ENCODE results near the gene TMEM80.

TMEM80 gene

DNA sequence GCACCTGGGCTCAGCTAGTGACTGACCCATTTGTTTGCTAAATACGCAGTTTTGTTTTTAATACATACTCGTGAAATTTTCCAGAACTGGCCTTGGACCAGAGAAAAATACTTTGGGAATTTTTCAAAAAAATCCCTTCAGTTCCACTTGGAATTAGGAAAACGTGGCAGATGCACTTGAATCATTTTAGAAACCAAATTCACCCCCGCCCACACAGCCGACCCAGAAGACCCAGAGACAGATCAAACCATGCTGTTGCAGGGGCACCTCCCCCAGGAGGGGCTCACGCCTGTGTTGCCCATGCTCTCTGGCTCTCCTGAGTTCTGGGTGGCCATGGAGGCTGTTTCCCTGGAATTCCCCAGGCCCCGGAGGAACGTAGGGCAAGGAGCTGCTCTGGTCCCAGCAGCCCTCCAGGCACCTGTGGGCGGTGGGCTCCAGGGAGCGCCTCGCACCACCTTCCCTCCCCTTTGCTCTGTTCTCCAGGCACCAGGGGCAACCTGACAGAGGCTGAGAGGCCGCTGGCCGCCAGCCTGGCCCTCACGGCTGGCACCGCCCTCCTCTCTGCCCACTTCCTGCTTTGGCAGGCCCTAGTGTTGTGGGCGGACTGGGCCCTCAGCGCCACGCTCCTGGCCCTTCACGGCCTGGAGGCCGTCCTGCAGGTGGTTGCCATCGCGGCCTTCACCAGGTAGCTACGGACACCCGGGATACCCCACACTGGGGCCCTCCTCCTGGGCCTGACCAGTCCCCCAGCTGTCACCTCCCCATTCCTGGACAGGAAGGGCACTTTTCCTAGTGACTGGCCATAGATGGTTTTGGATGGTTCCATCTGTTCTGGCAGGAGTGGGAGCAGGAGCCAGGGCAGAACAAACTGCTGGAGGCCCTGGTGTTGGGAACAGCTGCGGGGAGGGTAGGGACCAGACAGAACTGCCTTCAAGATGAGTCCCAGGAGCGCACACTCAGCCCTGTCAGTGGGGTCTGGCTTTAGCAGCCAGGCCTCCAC lies 7.1 kb downstream of the TMEM80 start:
- no peak for DNase-seq

DNA sequence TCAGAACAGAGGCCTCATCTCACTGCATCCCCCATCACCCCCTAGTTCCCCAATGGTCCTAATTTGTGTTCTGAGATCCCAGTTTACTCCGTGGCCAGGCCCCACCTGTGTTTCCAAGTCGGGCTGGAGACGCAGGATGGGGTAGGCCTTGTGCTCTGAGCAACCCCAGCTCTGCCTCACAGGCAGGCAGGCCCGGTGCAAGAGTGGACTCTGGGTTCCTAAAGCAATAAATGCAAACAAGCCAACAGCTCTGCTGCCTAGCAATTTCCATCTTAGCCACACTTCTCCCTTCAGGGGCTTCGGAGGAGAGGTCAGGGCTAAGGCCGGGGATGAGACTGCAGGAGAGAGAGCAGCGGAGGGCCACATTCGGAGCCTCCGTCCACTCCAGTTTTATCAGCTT lies 7.9 kb downstream of the TMEM80 start:
- DNase-seq: no peak

DNA sequence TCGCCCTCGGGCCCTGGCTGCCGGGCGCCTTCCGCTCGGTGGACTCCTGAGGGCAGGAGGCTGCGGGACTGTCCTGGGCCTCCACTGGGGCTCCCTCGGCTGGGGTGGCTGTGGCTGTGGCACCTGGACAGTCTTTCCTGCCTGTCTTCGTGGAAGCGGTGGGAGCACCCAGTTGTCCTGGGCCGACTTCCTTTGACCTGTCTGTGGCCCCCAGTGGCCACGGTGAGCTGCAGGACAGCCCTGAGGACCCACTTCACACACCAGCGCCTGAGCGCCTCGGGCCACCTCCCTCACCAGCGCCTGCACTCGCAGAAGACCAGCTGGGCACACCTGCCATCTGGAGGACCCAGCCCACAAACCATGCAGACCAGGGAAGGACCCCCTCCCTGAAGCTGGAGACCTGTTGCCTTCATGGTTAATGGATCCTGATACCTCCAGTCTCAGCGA lies 8.6 kb downstream of the TMEM80 start:
- DNase-seq: no peak

DNA sequence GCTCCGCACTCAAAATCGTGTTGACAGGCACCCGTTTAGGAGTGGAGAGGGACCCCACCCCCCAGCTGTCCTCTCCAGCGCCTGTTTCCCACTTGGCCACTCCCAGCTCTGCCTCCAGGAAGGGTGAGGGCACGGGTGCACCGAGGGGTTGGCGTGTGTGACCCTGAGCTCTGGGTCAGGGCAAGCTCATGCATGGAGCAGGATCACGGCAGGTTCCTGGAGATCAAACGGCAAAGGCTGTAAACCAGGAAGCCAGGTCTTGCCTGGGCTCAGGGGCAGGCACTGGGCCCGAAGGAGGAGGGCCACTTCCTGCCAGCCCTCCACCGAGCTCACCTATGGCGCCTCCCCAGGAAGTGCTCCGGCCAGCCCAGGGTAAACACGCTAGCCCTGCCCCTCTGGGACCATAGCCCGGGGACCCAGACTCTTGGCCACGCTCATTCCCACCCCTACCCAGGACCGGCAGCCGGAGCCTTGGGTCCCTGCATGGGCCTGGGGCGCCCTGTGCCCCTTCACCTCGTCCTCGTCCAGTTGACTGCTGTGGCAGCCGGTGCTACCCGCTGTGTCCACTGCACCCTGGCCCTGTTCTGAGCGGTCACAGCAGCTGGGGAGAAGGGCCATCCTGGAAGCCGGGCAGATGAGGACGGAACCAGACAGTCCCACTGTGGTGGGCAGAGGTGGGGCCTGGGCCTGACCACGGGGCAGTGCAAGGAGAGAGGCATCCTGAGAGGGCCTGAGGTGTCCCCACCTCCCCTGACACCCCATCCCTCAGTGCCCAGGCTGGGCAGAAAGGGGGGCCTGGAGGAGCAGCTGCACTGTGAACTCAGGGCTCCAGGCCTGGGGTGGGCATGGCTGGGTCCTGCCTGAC lies 9.4 kb downstream of the TMEM80 start:
- no peak for DNase-seq

DNA sequence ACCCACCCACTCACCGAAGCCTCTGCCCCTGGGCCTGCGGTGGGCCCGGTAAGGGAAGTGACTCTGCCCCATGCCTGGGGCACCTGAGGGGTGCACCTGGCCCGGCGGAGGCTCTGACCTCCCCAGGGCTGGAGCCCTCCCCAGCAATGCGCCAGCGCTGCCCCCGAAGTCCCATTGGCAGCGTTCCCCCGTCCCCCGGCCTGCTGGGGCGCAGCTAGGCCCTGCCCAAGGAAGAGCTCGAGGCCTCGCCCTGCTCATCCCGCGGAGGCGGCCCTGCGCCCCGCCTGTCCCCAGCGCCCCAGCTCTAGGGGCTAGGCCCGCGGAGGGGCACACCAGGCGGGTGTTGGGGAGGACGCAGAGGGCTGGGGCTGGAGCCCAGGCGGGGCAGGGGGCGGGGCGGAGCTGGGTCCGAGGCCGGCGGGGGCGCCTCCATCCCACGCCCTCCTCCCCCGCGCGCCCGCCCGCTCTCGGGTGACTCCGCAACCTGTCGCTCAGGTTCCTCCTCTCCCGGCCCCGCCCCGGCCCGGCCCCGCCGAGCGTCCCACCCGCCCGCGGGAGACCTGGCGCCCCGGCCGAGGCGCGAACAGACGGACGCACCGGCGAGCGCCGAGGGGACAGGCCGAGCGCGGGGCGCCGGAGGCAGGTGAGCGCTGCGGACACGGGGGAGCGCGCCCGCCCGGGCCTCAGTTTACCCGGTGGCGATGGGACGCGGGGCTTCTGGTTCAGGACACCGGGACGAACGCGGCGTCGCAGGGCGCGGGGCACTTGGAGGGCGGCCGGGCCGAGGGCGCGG lies 10.2 kb downstream of the TMEM80 start, which contains the start of gene EPS8L2:
EPS8L2 (plus strand) TSS at position 586 of the 793 bp plus-strand sequence. CDS start 3,177 bp downstream, outside the sequence.
- no peak for DNase-seq

DNA sequence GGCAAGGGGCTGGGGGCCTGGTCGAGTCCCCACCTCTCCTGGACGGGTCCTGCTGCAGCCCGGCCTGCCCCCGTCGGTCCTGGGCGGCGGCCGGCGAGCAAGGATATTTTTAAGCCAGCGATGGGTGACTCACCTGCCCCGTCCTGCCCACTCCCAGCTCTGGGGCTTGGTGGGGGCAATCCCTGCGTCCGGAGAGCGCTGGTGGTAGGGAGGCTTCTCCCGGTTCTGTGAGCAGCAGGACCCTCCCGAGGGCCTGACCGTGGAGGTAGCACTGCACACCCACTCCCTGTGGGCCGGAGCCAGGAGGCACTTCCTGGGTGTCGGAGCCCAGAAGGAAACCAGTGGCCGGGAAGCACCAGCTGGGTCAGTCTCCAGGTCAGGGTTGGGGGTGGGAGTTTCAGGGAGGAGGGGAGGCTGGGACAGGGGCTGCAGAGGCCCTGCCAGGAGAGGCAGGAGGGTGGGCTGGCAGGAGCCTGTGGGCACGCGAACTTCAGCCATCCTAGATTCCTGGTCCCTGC lies 10.9 kb downstream of the TMEM80 start:
- no peak for DNase-seq

DNA sequence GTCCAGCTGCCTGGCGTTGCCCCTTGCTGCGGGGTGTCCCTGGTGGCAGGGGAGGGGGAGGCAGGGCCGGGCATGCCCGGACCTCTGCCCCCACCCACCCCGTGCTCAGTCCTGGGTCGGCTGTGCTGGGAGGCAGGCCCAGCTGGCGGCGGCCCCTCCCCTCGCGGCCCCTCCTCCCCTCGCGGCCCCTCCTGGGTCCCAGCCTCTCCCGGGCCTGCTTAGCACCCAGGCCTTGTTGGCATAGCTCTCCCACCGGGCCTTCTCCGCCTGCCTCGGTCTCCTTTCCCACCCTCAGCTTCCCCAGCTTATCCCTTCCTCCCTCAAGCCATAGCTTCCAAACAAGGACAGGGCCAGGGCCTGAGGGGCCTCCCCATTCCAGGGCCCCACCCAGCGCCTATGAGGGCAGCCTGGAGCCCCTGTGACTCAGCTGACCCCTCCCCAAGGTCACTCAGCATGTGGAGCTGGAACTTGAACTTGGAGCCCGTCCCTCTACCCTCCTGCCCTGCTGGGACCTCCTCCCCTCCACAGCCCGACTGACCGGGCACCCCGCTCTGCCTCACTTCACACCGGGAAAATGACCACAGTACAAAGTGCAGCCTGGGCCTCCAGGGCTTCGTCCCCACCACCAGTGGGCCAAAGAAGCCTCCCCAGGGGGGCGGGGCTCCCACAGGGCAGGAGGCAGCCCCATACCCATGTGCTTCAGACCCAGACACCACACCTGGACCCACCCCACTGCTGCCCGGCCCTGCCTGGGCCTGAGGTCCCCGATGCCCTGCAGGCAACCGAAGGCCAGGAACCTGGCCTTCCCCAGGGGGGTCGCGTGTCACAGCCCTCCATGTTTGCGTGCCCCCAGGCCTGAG lies 11.6 kb downstream of the TMEM80 start:
- DNase-seq: no peak

DNA sequence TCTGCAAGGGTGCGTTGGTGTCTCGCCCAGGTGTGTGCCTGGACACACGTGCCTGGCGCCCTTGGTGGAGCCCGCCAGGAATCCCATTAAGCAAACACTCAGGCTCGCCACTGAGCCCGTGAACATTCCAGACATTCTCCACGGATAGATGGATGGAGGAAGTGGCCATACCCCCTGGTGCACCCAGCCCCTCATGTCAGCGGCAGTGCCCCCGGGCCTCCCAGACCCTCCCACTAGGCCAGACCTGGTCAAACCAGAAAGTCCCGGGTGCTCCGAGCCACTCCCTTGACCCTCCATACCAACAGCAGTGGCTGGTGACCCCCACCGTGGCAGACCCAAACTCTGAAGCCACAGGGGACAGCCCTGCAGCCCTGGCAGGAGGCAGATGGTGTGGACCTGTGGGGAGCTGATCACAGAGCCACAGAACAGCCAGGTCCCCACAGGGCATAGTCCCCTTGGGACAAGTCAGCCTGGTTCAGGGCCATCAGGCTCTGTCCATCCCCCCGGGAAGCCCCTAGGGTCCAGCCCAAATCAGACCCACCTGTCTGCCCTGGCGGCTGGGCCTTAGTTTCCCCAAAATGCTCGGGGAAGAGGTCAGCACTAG lies 12.3 kb downstream of the TMEM80 start:
- no peak for DNase-seq

DNA sequence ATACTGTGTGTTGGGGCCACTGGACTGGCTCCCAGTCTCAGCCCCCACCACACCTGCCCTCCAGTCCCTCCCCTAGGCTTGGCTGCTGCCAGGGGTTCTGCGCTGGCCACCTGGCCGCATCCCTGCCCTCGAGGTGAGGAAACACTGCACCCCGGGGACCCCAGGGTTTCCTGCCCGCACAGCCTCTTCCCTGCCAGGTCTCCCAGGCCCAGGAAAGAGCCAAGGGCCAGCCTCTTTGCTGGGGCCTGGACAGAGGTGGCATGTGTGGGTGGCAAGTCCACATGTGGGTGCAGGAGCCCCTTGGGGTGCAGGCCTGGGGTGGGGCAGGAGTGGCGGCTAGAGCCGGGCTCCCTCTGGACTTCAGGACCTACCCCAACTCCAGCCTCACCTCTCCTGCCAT lies 12.9 kb downstream of the TMEM80 start:
- DNase-seq: no peak

DNA sequence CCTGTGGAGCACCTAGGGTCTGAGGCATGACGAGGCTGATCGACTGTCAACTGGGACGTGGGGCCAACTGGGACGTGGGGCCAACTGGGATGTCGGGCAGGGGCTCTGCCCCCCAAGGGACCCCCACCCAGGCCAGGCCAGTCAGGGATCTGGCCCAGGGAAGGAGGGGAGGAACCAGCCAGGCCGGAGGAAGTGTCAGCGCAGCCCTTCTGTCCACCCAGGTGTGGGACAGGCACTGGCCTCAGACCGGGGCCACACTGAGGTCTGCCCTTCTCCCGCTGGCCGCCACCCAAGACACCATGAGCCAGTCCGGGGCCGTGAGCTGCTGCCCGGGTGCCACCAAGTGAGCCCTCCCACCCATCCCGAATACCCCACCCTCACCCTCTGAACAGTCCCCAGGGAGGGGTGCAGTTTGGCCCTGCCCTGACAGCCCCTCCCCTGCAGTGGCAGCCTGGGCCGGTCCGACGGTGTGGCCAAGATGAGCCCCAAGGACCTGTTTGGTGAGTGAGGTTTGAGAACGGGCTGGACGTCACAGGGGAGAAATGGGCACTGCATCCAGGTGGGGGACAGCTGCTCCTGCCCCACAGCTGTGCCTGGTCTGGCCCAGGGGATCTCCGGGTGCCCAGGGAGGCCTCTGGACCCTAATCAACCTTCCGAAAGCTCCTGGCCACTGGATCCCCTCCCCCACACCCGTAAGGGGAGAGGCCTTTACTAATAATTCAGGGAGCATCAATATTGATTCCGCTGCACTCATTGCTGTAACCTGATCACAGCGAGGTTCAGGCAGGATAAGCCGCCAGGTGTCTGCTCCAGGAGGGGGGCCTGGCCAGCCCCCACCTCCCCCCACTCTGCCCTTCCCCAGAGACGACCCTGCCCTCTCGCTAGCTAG lies 13.7 kb downstream of the TMEM80 start:
- no peak for DNase-seq

DNA sequence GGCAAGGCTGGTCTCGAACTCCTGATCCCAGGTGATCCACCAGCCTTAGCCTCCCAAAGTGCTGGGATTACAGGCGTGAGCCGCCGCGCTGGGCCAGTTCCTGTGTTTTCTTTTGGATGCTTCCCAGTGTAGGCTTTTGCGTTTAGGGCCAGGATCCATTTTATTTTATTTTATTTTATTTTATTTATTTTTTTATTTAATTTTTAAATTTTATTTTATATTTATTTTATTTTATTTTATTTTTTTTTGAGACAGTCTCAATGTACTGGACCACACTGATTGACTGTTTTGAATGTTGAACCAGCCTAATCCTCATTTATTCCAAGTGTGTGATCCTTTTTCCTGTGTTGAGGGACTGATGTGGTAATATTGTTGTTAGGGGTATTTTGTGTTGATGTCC lies 18.8 kb downstream of the TMEM80 start:
- DNase-seq: no peak

DNA sequence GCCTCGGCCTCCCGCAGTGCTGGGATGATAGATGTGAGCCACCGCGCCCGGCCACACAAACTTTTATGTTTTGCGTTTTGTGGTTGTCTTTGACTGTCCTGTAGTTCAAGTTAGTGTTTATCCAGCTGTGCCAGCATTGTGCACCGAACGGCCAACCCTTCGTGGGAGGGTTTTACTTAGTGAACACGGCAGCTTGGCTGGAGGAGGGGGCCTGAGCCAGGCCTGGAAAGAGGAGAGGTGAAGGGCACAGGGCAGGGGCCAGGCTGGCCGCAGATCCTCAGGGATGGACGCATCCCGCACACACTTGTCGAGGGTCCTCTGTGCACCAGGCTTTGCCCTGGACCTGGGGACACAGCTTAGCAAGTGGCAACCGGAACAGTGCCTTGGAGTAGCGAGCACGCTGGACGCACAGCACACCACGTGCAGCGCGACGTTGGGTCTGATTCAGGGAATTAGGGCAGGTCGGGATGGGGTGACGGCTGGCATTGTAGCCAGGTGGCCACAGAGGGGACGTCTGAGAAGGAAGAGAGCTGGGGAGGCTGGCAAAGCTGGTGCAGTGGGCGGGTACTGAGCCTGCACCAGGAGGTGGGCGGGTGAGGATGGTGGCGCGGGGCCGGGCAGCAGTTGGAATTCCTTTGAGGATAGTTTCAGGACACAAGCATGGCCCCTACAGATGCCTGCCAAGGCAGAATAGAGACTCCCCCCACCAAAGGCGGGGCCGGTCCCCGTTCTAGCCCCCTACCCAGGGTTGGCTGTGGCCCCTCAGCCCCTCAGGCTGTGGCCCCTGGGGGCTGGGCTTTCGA lies 23.8 kb downstream of the TMEM80 start:
- no peak for DNase-seq

DNA sequence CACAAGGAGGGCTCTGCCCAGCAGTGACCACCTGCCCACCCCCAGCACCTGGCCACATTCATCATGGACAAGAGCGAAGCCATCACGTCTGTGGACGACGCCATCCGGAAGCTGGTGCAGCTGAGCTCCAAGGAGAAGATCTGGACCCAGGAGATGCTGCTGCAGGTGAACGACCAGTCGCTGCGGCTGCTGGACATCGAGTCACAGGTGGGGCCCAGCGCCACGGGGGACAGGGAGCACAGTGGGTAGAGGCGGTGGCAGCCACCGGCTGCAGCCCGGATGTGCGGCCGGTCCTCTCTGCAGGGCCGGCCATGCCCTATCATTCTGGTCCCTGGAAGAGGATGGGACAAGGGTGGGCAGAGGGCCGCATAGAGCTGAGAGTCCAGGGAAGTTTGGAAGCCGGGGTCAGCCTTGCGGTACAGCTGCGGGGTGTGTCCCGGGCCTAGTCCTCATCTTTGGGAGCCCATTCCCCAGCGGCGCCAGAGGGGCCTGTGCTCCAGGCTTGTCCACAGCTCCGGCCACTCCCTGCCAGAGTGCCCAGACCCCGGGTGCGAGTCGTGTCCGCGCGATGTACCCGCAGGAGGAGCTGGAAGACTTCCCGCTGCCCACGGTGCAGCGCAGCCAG lies 24.5 kb downstream of the TMEM80 start:
- no peak for DNase-seq

DNA sequence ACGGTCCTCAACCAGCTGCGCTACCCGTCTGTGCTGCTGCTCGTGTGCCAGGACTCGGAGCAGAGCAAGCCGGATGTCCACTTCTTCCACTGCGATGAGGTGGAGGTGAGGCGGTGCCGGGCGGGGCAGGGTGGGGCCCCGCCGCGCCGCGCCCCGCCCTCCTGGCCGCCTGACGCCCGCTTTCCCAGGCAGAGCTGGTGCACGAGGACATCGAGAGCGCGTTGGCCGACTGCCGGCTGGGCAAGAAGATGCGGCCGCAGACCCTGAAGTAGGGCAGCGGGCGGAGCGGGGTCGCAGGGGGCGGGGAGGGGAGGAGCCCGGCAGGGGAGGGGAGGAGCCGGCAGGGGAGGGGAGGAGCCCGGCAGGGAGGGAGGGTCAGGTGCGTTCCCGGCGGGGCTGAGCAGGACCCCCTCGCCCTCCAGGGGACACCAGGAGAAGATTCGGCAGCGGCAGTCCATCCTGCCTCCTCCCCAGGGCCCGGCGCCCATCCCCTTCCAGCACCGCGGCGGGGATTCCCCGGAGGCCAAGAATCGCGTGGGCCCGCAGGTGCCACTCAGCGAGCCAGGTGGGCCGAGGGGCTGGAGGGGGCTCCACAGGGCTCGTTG lies 25.1 kb downstream of the TMEM80 start:
- no peak for DNase-seq

DNA sequence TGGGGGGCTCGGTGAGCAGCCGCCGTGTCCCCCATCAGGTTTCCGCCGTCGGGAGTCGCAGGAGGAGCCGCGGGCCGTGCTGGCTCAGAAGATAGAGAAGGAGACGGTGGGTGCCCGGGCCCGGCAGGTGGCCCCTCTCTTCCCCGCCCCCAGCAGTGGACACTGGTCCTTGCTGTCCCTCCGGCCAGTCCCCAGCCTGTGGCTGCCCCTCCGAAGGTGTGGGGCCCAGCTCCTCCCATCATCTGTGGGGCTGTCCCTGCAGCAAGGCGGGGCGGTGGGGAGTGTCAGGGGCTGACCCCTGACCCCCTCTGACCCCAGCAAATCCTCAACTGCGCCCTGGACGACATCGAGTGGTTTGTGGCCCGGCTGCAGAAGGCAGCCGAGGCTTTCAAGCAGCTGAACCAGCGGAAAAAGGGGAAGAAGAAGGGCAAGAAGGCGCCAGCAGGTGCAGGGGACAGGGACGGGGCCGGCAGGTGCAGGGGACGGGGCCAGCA lies 25.7 kb downstream of the TMEM80 start:
- no peak for DNase-seq

DNA sequence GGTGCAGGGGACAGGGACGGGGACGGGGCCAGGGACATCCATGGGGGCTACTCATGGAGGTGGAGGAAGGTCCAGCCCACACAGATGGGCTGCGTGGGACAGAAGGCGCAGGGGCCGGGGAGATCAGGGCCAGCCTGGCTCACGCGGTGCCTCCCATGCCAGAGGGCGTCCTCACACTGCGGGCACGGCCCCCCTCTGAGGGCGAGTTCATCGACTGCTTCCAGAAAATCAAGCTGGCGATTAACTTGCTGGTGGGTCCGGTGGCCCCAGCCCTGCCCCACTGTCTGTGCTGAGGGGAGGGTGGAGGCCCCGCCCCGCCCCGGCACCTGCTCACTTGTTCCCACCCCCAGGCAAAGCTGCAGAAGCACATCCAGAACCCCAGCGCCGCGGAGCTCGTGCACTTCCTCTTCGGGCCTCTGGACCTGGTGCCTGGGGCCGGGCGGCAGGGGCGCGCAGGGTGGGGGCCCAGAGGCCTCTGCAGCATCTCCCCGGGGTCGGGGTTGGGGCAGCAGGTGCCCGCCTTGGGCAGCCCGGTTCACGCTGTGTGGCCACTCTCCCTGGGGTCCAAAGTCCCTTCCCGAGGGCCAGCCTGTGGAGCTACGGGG lies 26.2 kb downstream of the TMEM80 start:
- no peak for DNase-seq

DNA sequence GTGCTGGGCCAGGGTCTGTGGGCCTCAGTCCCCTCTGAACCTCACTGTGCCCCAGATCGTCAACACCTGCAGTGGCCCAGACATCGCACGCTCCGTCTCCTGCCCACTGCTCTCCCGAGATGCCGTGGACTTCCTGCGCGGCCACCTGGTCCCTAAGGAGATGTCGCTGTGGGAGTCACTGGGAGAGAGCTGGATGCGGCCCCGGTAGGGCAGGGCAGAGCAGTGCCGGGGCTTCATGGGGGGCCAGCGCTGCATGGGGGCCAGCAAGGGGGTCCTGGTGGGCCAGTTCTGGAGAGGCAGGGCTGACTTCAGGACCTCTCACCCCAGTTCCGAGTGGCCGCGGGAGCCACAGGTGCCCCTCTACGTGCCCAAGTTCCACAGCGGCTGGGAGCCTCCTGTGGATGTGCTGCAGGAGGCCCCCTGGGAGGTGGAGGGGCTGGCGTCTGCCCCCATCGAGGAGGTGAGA lies 26.8 kb downstream of the TMEM80 start:
- no peak for DNase-seq

Measured in NCI-H2171 (cell line).